HFFc6 (cell line): ENCODE data around the gene LRRN4CL. TPM values are rescaled to one million over a fixed set of nuclear protein-coding genes. Genes with fewer than 3 reads are reported as not detected.

Experiments used
- DNase-seq: peaks from one replicate; pipeline ENCODE4 v3.0.0-alpha.2; 2018
- H3K27ac Mint-ChIP-seq: 2 replicates; pipeline ENCODE4 v1.8.0; 2020; ENCODE audit warnings: mild to moderate bottlenecking, mixed read lengths
- H3K27me3 Mint-ChIP-seq: 2 replicates; pipeline ENCODE4 v1.8.0; 2021; ENCODE audit warnings: mild to moderate bottlenecking, moderate library complexity, mixed read lengths; ENCODE audit not compliant: insufficient read depth
- H3K36me3 Mint-ChIP-seq: 2 replicates; pipeline ENCODE4 v1.8.0; 2021; ENCODE audit warnings: low read depth, mixed read lengths
- H3K4me1 Mint-ChIP-seq: 2 replicates; pipeline ENCODE4 v1.8.0; 2020; ENCODE audit warnings: low read depth, mixed read lengths
- H3K4me3 Mint-ChIP-seq: 2 replicates; pipeline ENCODE4 v1.8.0; 2020; ENCODE audit warnings: mild to moderate bottlenecking, moderate library complexity, mixed read lengths
- H3K9me3 Mint-ChIP-seq: 2 replicates; pipeline ENCODE4 v1.8.0; 2020; ENCODE audit warnings: mild to moderate bottlenecking, mixed read lengths
- total RNA-seq, 6 experiments: library from RNA; stranded (reverse); fragmentation: NEBNext Ultra II Directional; extraction: Animal tissue kit (Norgen Biotek cat#: 25700); gene quantifications; 2 replicates in 1 of 6; 3 replicates in 5 of 6; pipeline ENCODE4 v1.2.3, GENCODE V29; 2021
- TF ChIP-seq, protein P1 (sequence below): fragments of 200-600 bp; sonication (generic); IDR thresholded peaks from 2 replicates; pipeline ENCODE4 v1.5.0; 2021; ENCODE audit warnings: antibody characterized with exemption, mild to moderate bottlenecking

Gene LRRN4CL
- total RNA-seq, 6 experiments from 2014 or later = 1.2 to 4.0 (median 1.4) TPM

DNA sequence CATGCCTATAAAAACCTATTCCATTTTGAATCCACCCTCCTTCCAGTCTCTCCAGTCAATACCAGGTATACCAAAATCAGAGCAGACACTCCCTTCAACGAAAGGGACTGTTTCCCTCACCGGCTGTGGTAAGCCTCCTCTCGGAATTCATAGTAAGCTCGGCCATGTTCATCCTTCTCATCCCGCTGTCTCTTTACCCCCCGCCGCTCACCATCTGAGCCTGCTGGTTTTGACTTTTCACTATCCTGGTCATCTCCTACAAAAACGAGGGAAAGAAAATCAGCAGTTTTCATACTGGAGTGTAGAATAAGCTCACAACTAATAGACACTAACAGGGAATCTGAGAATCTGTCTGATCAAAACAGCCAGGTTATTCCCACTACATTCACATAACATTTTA is 34.8 kb upstream of the LRRN4CL start:
- DNase-seq = no peak

GRCh38 chr11:62721994-62722393 is 32.7 kb upstream of the LRRN4CL start:
- H3K36me3 Mint-ChIP-seq = peaks cover 73% of the 10 kb centered on the region
- no peak for DNase-seq
- no peak overlapping the region for H3K4me3 Mint-ChIP-seq
- H3K27me3 Mint-ChIP-seq = no peaks in the 10 kb centered on the region; the same call in 1 of the 2 replicates
- TF ChIP-seq, protein P1, sequence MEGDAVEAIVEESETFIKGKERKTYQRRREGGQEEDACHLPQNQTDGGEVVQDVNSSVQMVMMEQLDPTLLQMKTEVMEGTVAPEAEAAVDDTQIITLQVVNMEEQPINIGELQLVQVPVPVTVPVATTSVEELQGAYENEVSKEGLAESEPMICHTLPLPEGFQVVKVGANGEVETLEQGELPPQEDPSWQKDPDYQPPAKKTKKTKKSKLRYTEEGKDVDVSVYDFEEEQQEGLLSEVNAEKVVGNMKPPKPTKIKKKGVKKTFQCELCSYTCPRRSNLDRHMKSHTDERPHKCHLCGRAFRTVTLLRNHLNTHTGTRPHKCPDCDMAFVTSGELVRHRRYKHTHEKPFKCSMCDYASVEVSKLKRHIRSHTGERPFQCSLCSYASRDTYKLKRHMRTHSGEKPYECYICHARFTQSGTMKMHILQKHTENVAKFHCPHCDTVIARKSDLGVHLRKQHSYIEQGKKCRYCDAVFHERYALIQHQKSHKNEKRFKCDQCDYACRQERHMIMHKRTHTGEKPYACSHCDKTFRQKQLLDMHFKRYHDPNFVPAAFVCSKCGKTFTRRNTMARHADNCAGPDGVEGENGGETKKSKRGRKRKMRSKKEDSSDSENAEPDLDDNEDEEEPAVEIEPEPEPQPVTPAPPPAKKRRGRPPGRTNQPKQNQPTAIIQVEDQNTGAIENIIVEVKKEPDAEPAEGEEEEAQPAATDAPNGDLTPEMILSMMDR = peak; percentile 32; the same call in 1 of the 2 replicates
- peaks cover 41% of the 10 kb centered on the region for H3K4me1 Mint-ChIP-seq
- H3K27ac Mint-ChIP-seq = peak overlapping the region; percentile 18; the same call in 1 of the 2 replicates
- H3K9me3 Mint-ChIP-seq = no peaks in the 10 kb centered on the region

More for the DNA sequence above, 34.8 kb upstream of the LRRN4CL start:
- TF ChIP-seq, protein P1 = no peak
- Mint-ChIP-seq H3K27me3 (peaks cover 3% of the 10 kb centered on the region; the same call in 1 of the 2 replicates), H3K4me3 (peak overlapping the region; percentile 96), H3K4me1 (peaks cover 41% of the 10 kb centered on the region), H3K9me3 (no peaks in the 10 kb centered on the region), H3K36me3 (peaks cover 70% of the 10 kb centered on the region), H3K27ac (peak overlapping the region; percentile 6; the same call in 1 of the 2 replicates)

- H3K4me3 Mint-ChIP-seq = no peak overlapping the region
- DNase-seq = no peak
- H3K4me1 Mint-ChIP-seq = peaks cover 30% of the 10 kb centered on the region
- TF ChIP-seq, protein P1 = no peak
- no peaks in the 10 kb centered on the region for H3K9me3 Mint-ChIP-seq
- H3K27ac Mint-ChIP-seq = peak overlapping the region; percentile 58
- H3K36me3 Mint-ChIP-seq = peaks cover 73% of the 10 kb centered on the region
- no peaks in the 10 kb centered on the region; the same call in none of the 2 replicates for H3K27me3 Mint-ChIP-seq
Measured at GRCh38 chr11:62719302-62719978, 30.1 kb upstream of the LRRN4CL start.

GRCh38 chr11:62716816-62717215 is 27.5 kb upstream of the LRRN4CL start:
- Mint-ChIP-seq H3K4me1 (peaks cover 18% of the 10 kb centered on the region), H3K9me3 (no peaks in the 10 kb centered on the region), H3K36me3 (peaks cover 58% of the 10 kb centered on the region), H3K27ac (no peak overlapping the region), H3K4me3 (no peak overlapping the region), H3K27me3 (no peaks in the 10 kb centered on the region; the same call in 1 of the 2 replicates)
- TF ChIP-seq, protein P1 = no peak
- DNase-seq = no peak

- H3K27me3 Mint-ChIP-seq = no peaks in the 10 kb centered on the region; the same call in 1 of the 2 replicates
- no peaks in the 10 kb centered on the region for H3K9me3 Mint-ChIP-seq
- TF ChIP-seq, protein P1 = no peak
- peaks cover 52% of the 10 kb centered on the region for H3K36me3 Mint-ChIP-seq
- no peak for DNase-seq
- no peak overlapping the region for H3K4me3 Mint-ChIP-seq
- peaks cover 18% of the 10 kb centered on the region for H3K4me1 Mint-ChIP-seq
- H3K27ac Mint-ChIP-seq = no peak overlapping the region
Measured at GRCh38 chr11:62716206-62716605, 26.9 kb upstream of the LRRN4CL start.
